HG02885 (cell line): ENCODE results near the gene SCFD2.
A peak's percentile ranks its signal among the peaks of the same experiment; 100 is the strongest.
"Not testable (repeated sequence)": the region's sequence is repeated elsewhere in the genome, so short reads cannot be mapped to it uniquely, and the experiment has no call there.

Experiments used
- ATAC-seq: cut with Tn5 transposase; IDR thresholded peaks from one replicate; pipeline ENCODE4 v1.9.1; 2021; ENCODE audit warnings: mild to moderate bottlenecking; ENCODE audit not compliant: unreplicated experiment, poor library complexity

Gene SCFD2

DNA sequence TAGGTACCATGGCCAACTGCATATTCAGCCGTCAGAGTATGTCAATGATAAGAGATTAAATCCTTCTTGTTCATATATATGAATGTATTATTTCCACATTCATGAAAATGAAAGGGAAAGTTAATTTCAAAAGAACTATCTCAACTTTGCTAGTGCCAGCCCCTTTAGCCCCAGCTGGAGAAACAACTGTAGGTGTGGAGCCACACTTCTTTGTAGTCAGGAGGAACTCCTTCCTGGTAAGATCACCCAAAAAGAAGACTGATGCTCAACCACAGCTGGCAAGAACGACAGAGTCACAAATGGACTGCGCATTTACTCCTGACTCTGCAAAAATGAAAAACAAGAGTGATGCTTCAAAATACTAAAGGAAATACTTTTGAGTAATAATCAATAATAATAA is 367.4 kb downstream of the SCFD2 start:
- no peak for ATAC-seq

- ATAC-seq, result no peak
These were observed 368.8 kb downstream of the SCFD2 start for GRCh38 chr4:52997132-52997416.

DNA sequence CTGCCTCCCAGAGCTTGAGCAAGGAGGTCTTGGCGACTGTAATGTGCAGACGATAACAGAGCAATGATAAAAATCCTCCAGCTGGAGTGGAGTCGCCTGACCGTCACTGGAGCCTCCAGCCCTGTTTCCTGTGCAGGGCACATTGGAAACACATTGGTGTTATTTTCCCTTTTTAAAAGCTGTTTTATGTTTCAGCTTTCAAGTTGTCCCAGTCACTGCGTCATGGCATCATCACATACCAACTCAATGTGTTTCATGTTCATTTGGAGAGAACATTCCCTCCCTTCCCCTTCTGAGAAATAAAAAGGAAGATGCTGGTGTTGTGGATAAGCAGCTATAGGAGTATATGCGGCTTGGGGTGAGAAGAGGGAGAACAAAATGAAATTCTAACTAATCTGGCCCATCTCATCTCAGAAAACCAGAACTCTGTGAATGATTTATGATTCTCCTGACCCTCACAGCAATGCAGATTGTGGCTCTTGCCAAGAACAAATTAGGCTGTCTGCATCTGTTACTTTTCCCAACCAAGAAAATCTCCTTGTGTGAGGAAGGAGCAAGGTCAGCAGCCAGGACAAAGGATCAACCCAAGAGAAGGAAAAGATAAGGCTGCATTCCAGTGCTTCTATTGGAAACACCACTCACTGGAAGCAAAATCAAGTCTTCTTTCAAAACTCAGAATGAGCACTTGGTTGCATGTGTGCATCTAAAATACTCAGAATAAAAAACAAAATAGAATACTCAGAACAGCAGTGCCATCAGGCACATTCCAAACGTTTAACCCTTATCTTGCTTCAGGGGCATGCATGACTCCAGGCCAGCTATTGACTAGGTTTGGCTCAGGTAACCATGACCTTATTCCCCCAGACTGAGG is 369.4 kb downstream of the SCFD2 start:
- ATAC-seq, result no peak

DNA sequence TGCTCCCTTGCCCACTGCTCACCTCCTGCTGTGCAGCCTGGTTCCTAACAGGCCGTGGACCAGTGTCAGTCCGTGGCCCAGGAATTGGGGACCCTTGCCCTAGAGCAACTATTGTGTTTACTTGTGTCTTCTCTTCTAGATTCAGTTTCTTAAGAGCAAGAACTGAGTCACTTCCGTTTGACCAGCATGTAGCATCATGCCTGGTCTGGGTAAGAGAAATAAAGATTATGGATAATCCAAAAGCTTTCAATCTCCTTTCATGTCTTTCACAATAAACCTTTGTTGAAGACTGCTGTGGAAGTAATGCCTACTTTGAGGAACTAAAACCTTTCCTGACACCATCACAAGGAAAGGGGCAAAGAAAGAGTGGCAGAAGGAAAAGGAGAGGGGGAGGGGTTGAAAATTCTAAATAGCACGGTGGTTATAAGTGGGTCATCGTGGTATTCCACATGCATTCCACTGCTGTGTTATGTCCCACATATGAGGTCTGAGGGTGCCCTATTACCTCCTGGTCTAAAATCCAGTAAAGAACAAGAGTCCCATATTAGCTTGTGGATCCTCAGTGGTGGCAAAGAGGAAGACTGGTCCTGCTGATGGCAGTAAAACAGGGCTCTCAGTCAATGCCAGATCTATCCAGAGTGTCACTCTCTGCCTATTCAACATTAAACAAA is 370.4 kb downstream of the SCFD2 start:
- ATAC-seq, result no peak

- no peak for ATAC-seq
These were observed 371.3 kb downstream of the SCFD2 start for GRCh38 chr4:52994567-52994966.

GRCh38 chr4:52993771-52994170 is 372.1 kb downstream of the SCFD2 start:
- no peak for ATAC-seq

DNA sequence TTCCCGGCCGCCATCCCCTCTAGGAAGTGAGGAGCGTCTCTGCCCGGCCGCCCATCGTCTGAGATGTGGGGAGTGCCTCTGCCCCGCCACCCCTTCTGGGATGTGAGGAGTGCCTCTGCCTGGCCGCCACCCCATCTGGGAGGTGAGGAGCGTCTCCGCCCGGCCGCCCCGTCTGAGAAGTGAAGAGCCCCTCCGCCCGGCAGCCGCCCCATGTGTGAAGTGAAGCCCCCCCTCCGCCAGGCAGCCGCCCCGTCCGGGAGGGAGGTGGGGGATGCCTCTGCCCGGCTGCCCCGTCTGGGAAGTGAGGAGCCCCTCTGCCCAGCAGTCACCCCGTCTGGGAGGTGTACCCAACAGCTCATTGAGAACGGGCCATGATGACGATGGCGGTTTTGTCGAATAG is 373.3 kb downstream of the SCFD2 start:
- not testable (repeated sequence) for ATAC-seq

- no peak for ATAC-seq
These were observed 374.4 kb downstream of the SCFD2 start for GRCh38 chr4:52991472-52991871.

GRCh38 chr4:52990706-52991105 is 375.2 kb downstream of the SCFD2 start:
- no peak for ATAC-seq

GRCh38 chr4:52989865-52990264 is 376.0 kb downstream of the SCFD2 start:
- ATAC-seq, result no peak

- ATAC-seq, result no peak
These were observed 378.3 kb downstream of the SCFD2 start for GRCh38 chr4:52987392-52988056.

DNA sequence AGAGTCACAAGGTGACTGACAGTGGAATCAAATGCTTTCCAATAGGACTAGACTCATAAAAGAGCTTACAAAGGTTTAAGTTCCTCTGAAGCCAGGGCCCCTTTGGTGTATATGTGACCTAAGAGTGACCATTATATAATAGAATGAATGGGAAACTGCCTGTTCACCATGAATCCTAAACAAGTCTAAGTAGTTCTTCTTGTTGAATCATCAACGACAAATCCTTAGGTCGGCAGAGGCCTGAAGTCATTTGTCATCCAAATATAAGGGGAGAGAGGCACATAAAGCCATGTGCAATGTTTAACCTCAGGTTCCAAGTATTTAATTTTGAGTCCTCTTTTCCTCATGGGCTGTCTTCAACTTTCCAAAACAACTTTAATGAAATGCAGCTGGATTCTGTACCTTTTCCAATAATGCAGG is 381.4 kb downstream of the SCFD2 start:
- ATAC-seq, result no peak

GRCh38 chr4:52983563-52984303 is 382.1 kb downstream of the SCFD2 start:
- peak; percentile 67 for ATAC-seq

- no peak for ATAC-seq
These were observed 382.9 kb downstream of the SCFD2 start for GRCh38 chr4:52982946-52983340.

GRCh38 chr4:52982255-52982945 is 383.5 kb downstream of the SCFD2 start:
- no peak for ATAC-seq

DNA sequence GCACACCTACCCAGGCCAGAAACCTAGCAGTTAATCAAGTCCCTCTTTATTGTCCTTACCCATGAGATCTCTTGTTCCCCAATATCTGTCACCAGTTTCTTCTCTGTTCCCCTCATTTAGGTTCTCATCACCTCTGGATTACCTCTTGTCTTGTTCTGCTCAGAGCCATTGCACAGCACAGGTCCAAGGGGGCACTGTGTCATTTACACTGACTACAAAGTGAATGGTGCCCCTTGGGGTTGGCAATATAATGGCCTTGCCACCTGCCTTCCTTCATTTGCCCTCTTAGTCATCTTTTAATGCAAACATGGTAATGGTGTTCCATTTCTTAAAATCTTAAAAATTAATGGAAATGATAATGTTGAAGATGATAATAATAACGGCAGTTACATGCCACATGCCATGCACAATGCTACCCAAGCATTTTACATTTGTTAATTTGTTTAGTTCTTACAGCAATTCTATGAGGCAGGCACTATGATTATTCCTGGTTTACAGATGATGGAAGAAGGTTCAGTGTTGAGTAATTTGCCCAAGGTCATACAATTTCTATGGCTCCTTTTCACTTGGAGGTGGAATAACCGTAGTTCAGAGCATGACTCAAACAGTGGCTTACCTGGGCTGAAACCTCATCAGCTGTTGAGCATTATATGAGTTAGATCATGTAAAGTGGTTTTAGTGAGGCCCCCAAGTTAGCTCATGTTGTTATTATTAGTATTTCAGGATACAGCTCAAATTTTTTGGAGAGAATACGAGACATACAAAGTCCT is 385.9 kb downstream of the SCFD2 start:
- no peak for ATAC-seq

GRCh38 chr4:52979020-52979419 is 386.8 kb downstream of the SCFD2 start:
- no peak for ATAC-seq

- ATAC-seq, result no peak
These were observed 388.6 kb downstream of the SCFD2 start for GRCh38 chr4:52977252-52977651.

DNA sequence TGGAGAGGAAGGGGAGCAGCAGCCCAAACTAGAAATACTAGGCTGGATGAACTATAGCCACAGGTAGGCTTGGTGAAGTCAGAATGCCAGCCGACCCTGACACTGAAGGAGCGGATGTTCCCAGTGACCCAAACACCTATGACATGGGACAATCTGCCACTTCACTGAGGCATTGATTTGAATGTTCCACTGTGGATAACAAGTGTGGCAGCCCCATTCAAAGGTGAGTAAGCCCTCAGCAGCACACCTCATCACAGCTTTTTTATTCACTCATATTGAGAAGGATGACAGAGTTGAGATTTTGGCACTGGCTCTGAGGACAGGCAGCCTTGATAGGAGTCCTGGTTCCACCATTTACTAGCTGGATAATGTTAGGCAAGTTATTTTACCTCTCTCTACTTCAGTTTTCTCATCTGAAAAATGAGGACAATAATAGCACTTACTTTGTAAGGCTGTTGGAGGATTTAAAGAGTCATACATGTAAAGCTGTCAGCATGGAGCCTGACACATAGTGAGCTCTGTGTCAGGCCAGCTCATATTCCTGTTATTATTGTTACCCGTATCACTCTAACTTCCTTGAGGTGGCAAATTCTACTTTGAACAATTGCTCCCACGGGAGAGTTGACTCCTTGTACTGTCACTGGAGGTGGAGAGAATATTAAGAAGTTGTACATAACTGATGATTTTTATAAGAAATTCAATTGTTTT is 389.2 kb downstream of the SCFD2 start:
- no peak for ATAC-seq
